IMR-90 (cell line): ENCODE measurements around the gene BNIP3. TPM values are rescaled to one million over a fixed set of nuclear protein-coding genes. Genes with fewer than 3 reads are reported as not detected.
A peak's percentile ranks its signal among the peaks of the same experiment; 100 is the strongest.

ENCODE experiments used
- ATAC-seq: fragments of 200-7000 bp; cut with Tn5 transposase; 2 replicates; pipeline ENCODE4 v1.9.1; 2020; ENCODE audit warnings: low read depth, mild to moderate bottlenecking, moderate library complexity
- BruUV-seq: library from RNA; stranded (reverse); fragments of 400-500 nt; replicated peaks from 2 replicates; lab custom pipeline; 2021; lab: Mats Ljungman, UMichigan
- CTCF ChIA-PET: fragments of 300-600 bp; formaldehyde crosslinking; extraction: SDS; loops from one replicate; lab custom pipeline; 2021; ENCODE audit warnings: antibody characterized with exemption; lab: Yijun Ruan, JAX
- POLR2A ChIA-PET: fragments of 300-600 bp; sonication (Branson Sonifier 250); formaldehyde crosslinking; loops from one replicate; lab custom pipeline; 2022; ENCODE audit warnings: antibody characterized with exemption; ENCODE audit not compliant: unreplicated experiment; lab: Charles Lee
- DNase-seq: peaks from one replicate; pipeline ENCODE4 v3.0.0; 2013
- H2AFZ ChIP-seq: replicated peaks from 2 replicates; pipeline ENCODE3; 2013; ENCODE audit warnings: low read length, mild to moderate bottlenecking; ENCODE audit not compliant: poor library complexity
- H2AK5ac ChIP-seq: 2 replicates; pipeline ENCODE4 v1.6.1; 2013; ENCODE audit warnings: low read depth, low read length, inconsistent platforms
- H2AK9ac ChIP-seq: replicated peaks from 2 replicates; pipeline ENCODE3; 2013; ENCODE audit warnings: mild to moderate bottlenecking, low read depth, low read length, moderate library complexity; ENCODE audit not compliant: poor library complexity
- H2BK120ac ChIP-seq: 2 replicates; pipeline ENCODE4 v1.6.1; 2013; ENCODE audit warnings: low read depth, low read length, inconsistent platforms
- H2BK15ac ChIP-seq: 3 replicates; pipeline ENCODE4 v1.6.1; 2013; ENCODE audit warnings: low read depth, low read length, inconsistent platforms
- H2BK20ac ChIP-seq: 2 replicates; pipeline ENCODE4 v1.6.1; 2013; ENCODE audit warnings: low read depth, mild to moderate bottlenecking, inconsistent platforms, low read length, moderate library complexity
- H2BK5ac ChIP-seq: 2 replicates; pipeline ENCODE4 v1.6.1; 2013; ENCODE audit warnings: mild to moderate bottlenecking, low read depth, low read length, inconsistent platforms; ENCODE audit not compliant: poor library complexity, severe bottlenecking
- H3K14ac ChIP-seq: replicated peaks from 2 replicates; pipeline ENCODE4 v1.6.1; 2013; ENCODE audit warnings: low read depth, low read length, inconsistent platforms
- H3K18ac ChIP-seq: 2 replicates; pipeline ENCODE4 v1.6.1; 2013; ENCODE audit warnings: low read depth, low read length, control low read depth
- H3K23ac ChIP-seq: 2 replicates; pipeline ENCODE4 v1.6.1; 2013; ENCODE audit warnings: low read depth, low read length, inconsistent platforms
- H3K27ac ChIP-seq: 2 replicates; pipeline ENCODE4 v1.5.1; 2013; ENCODE audit warnings: mild to moderate bottlenecking, control low read depth, low read length; ENCODE audit not compliant: insufficient read depth
- H3K27me3 ChIP-seq: 2 replicates; pipeline ENCODE4 v1.6.1; 2013; ENCODE audit warnings: low read length; ENCODE audit not compliant: control insufficient read depth, insufficient read depth
- H3K36me3 ChIP-seq: 2 replicates; pipeline ENCODE4 v1.6.1; 2013; ENCODE audit warnings: low read length, mixed read lengths; ENCODE audit not compliant: control insufficient read depth, insufficient read depth
- H3K4ac ChIP-seq: 2 replicates; pipeline ENCODE4 v1.6.1; 2013; ENCODE audit warnings: low read depth, low read length, inconsistent platforms
- H3K4me1 ChIP-seq: 2 replicates; pipeline ENCODE4 v1.6.1; 2013; ENCODE audit warnings: low read length, mixed read lengths; ENCODE audit not compliant: control insufficient read depth, insufficient read depth
- H3K4me2 ChIP-seq: 2 replicates; pipeline ENCODE4 v1.6.1; 2013; ENCODE audit warnings: low read depth, mild to moderate bottlenecking, control low read depth, low read length, moderate library complexity
- H3K4me3 ChIP-seq: 2 replicates; pipeline ENCODE4 v1.5.1; 2013; ENCODE audit warnings: low read depth, mild to moderate bottlenecking, control low read depth, low read length, moderate library complexity; ENCODE audit not compliant: insufficient read depth
- H3K56ac ChIP-seq: 2 replicates; pipeline ENCODE4 v1.6.1; 2013; ENCODE audit warnings: low read length, inconsistent platforms; ENCODE audit not compliant: insufficient read depth; ENCODE audit errors: extremely low read depth
- H3K79me1 ChIP-seq, 2 experiments: 2 replicates each; pipeline ENCODE4 v1.6.1; 2013; ENCODE audit warnings: low read length in 2 of 2, inconsistent platforms in 1 of 2, low read depth in 1 of 2
- H3K9ac ChIP-seq: 2 replicates; pipeline ENCODE4 v1.6.1; 2013; ENCODE audit warnings: low read depth, low read length, control low read depth
- H3K9me1 ChIP-seq: 2 replicates; pipeline ENCODE4 v1.6.1; 2013; ENCODE audit warnings: low read length, inconsistent platforms; ENCODE audit not compliant: insufficient read depth
- H3K9me3 ChIP-seq: 2 replicates; pipeline ENCODE4 v1.6.1; 2013; ENCODE audit warnings: low read length; ENCODE audit not compliant: control insufficient read depth, insufficient read depth
- H4K20me1 ChIP-seq: 2 replicates; pipeline ENCODE4 v1.6.1; 2013; ENCODE audit warnings: low read length, inconsistent platforms; ENCODE audit not compliant: insufficient read depth
- H4K5ac ChIP-seq: 2 replicates; pipeline ENCODE4 v1.6.1; 2013; ENCODE audit warnings: mild to moderate bottlenecking, low read depth, low read length, control low read depth
- H4K8ac ChIP-seq, 2 experiments: 2 replicates each; pipeline ENCODE4 v1.6.1; 2013; ENCODE audit warnings: low read depth in 2 of 2, low read length in 2 of 2, control low read depth in 1 of 2, inconsistent platforms in 1 of 2
- H4K91ac ChIP-seq: 2 replicates; pipeline ENCODE4 v1.6.1; 2013; ENCODE audit warnings: low read depth, low read length, inconsistent platforms; ENCODE audit not compliant: insufficient read depth
- BHLHE40 ChIP-seq: fragments of 150-350 bp; IDR thresholded peaks from 2 replicates; pipeline ENCODE4 v1.6.1; 2016; ENCODE audit warnings: mild to moderate bottlenecking, low read depth, low read length
- CEBPB ChIP-seq: IDR thresholded peaks from 2 replicates; pipeline ENCODE4 v1.6.1; 2012; ENCODE audit warnings: low read depth, low read length, improper control_type of control experiment
- CHD1 ChIP-seq: IDR thresholded peaks from 2 replicates; pipeline ENCODE4 v1.6.1; 2012; ENCODE audit warnings: low read depth, low read length, improper control_type of control experiment
- CTCF ChIP-seq: conservative IDR thresholded peaks from 2 replicates; pipeline ENCODE4 v1.5.1; 2012; ENCODE audit warnings: mild to moderate bottlenecking, low read depth, low read length, improper control_type of control experiment
- ELK1 ChIP-seq: fragments of 150-350 bp; IDR thresholded peaks from 2 replicates; pipeline ENCODE4 v1.6.1; 2016; ENCODE audit warnings: low read depth, mild to moderate bottlenecking, low read length, moderate library complexity, borderline replicate concordance
- FOS ChIP-seq: fragments of 150-350 bp; IDR thresholded peaks from 2 replicates; pipeline ENCODE4 v1.6.1; 2016; ENCODE audit warnings: low read depth, low read length
- MAFK ChIP-seq: IDR thresholded peaks from 2 replicates; pipeline ENCODE4 v1.6.1; 2012; ENCODE audit warnings: low read depth, low read length, improper control_type of control experiment
- MAZ ChIP-seq: IDR thresholded peaks from 2 replicates; pipeline ENCODE4 v1.6.1; 2012; ENCODE audit warnings: low read depth, mild to moderate bottlenecking, low read length, improper control_type of control experiment, moderate library complexity, borderline replicate concordance
- MXI1 ChIP-seq: IDR thresholded peaks from 2 replicates; pipeline ENCODE4 v1.6.1; 2012; ENCODE audit warnings: low read depth, mild to moderate bottlenecking, low read length, moderate library complexity, borderline replicate concordance
- NFE2L2 ChIP-seq: fragments of 150-350 bp; IDR thresholded peaks from 2 replicates; pipeline ENCODE4 v1.6.1; 2016; ENCODE audit warnings: low read depth, mild to moderate bottlenecking, low read length
- POLR2A ChIP-seq: IDR thresholded peaks from 2 replicates; pipeline ENCODE4 v1.6.1; 2012; ENCODE audit warnings: mild to moderate bottlenecking, low read depth, low read length
- RAD21 ChIP-seq: IDR thresholded peaks from 2 replicates; pipeline ENCODE4 v1.6.1; 2012; ENCODE audit warnings: low read length, improper control_type of control experiment
- RCOR1 ChIP-seq: IDR thresholded peaks from 2 replicates; pipeline ENCODE4 v1.6.1; 2012; ENCODE audit warnings: mild to moderate bottlenecking, low read length, improper control_type of control experiment; ENCODE audit not compliant: insufficient replicate concordance
- SMC3 ChIP-seq: fragments of 150-350 bp; IDR thresholded peaks from 2 replicates; pipeline ENCODE4 v1.6.1; 2016; ENCODE audit warnings: low read depth, mild to moderate bottlenecking, antibody characterized with exemption, low read length, moderate library complexity
- WGBS, 2 experiments: methylation state at CpG; one replicate each; pipeline versions ENCODE4 v1.1.5 to v1.1.7; 2013; ENCODE audit warnings: missing lambda C conversion rate in 2 of 2; ENCODE audit not compliant: insufficient read length in 1 of 2; ENCODE audit errors: extremely low coverage in 2 of 2; 5-methylcytosine and 5-hydroxymethylcytosine counted together
- dilution Hi-C: fragments of 300-500 bp; cut with HindIII; formaldehyde crosslinking; loops from one replicate; pipeline ENCODE4 v1.14.3; 2018; ENCODE audit warnings: low sequenced_read_pairs; ENCODE audit not compliant: unreplicated experiment
- in situ Hi-C: fragments of 300-500 bp; cut with MboI; formaldehyde crosslinking; loops from 3 replicates; pipeline ENCODE4 v1.14.3; 2019; ENCODE audit warnings: low sequenced_read_pairs, inconsistent platforms, mixed read lengths
- intact Hi-C: fragments of 100-400 bp; cut with micrococcal nuclease; formaldehyde crosslinking; loops from 2 replicates; pipeline ENCODE4 v1.10.0; 2022
- polyA plus RNA-seq, 3 experiments: library from polyadenylated mRNA; depleted of rRNA; stranded (reverse); fragments of >200 nt; gene quantifications; 2 replicates each; pipeline ENCODE4 v1.2.3, GENCODE V29; 2012; ENCODE audit warnings: low replicate concordance in 1 of 3
- total RNA-seq: library from RNA; depleted of rRNA; stranded (reverse); fragments of >200 nt; gene quantifications from 2 replicates; pipeline ENCODE4 v1.2.3, GENCODE V29; 2012
- TF ChIP-seq, protein P1 (sequence below): fragments of 150-350 bp; IDR thresholded peaks from 2 replicates; pipeline ENCODE4 v1.6.1; 2017; ENCODE audit warnings: mild to moderate bottlenecking, antibody characterized with exemption, low read length, low read depth

The BNIP3 gene
- total and polyA plus RNA-seq, 2 of the 4 experiments (the other 2 are of a cell fraction): 134 to 211 TPM

- H3K27me3 ChIP-seq: no peaks in the 10 kb centered on the region
- peak overlapping the region; percentile 92 for H3K4me3 ChIP-seq
- ATAC-seq (peak; percentile 1), DNase-seq (peak; percentile 40)
- H3K4me1 ChIP-seq: peaks cover 22% of the 10 kb centered on the region
- H2AFZ ChIP-seq: peak overlapping the region; percentile 16
- H2AK5ac ChIP-seq: no peak overlapping the region
- peaks cover 30% of the 10 kb centered on the region for H3K36me3 ChIP-seq
- no peak overlapping the region for H2BK15ac ChIP-seq
- no peak overlapping the region for H4K91ac ChIP-seq
- ChIA-PET POLR2A (no interaction called here), CTCF (interaction anchor here (2.3 kb wide), 1 partner anchor 43 kb away, joined by 11 read pairs; no protein-coding TSS in a partner anchor)
- peak overlapping the region; percentile 91 for H3K9ac ChIP-seq
- H3K4ac ChIP-seq: peak overlapping the region; percentile 76
- H3K56ac ChIP-seq: no peak overlapping the region
- H3K23ac ChIP-seq: peak overlapping the region; percentile 33
- no peak overlapping the region for H3K18ac ChIP-seq
- H4K5ac ChIP-seq: peak overlapping the region; percentile 60; the same call in 1 of the 2 replicates
- H3K27ac ChIP-seq: peak overlapping the region; percentile 76
- H2BK5ac ChIP-seq: peak overlapping the region; percentile 61
- 0 out of 2 replicates have a peak overlapping the region, but pooled peaks have one; percentile 7 for H2BK120ac ChIP-seq
- in situ Hi-C loops (no loop called here), dilution Hi-C loops (no loop called here), intact Hi-C loops (loop anchor here (5.0 kb wide), 2 partner anchors 78 to 87 kb away; partner anchors contain the start of genes JAKMIP3 and PPP2R2D)
- WGBS, 2 experiments: 0% methylated on average over 1 of the region's 30 CpGs; no CpG with 5 or more reads in 1 of the 2 experiments
- H4K20me1 ChIP-seq: peaks cover 61% of the 10 kb centered on the region
- 0 out of 2 replicates have a peak overlapping the region, but pooled peaks have one; percentile 51 for H3K14ac ChIP-seq
- peaks cover 0 to 66% of the 10 kb centered on the region in 2 experiments; a peak in 2 of 4 replicates for H3K79me1 ChIP-seq
- no peak overlapping the region for H2BK20ac ChIP-seq
- H3K9me1 ChIP-seq: peaks cover 21% of the 10 kb centered on the region
- peak overlapping the region; percentile 87 for H3K4me2 ChIP-seq
- no peaks in the 10 kb centered on the region for H3K9me3 ChIP-seq
- BruUV-seq: no TSS peak
- peak overlapping the region; percentile 29 for H2AK9ac ChIP-seq
- no peak overlapping the region; a peak in 1 of 4 replicates for H4K8ac ChIP-seq
- TF ChIP-seq MAZ (0 out of 2 replicates have a peak, but pooled peaks have one; percentile 28), RAD21 (no peak), POLR2A (no peak), FOS (0 out of 2 replicates have a peak, but pooled peaks have one; percentile 11), MAFK (no peak), MXI1 (no peak), CHD1 (no peak), SMC3 (no peak), RCOR1 (no peak), NFE2L2 (peak; percentile 82), BHLHE40 (no peak), CTCF (no peak), ELK1 (no peak), CEBPB (no peak)
- TF ChIP-seq, protein P1, sequence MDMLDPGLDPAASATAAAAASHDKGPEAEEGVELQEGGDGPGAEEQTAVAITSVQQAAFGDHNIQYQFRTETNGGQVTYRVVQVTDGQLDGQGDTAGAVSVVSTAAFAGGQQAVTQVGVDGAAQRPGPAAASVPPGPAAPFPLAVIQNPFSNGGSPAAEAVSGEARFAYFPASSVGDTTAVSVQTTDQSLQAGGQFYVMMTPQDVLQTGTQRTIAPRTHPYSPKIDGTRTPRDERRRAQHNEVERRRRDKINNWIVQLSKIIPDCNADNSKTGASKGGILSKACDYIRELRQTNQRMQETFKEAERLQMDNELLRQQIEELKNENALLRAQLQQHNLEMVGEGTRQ: no peak
Observed at GRCh38 chr10:131979821-131980270, 1.9 kb downstream of the BNIP3 start.
